KOPT-K1 (cell line): ENCODE measurements around the gene HES5.

Experiments used
- H3K27ac ChIP-seq: fragments of 200-600 bp; sonication (generic); 2 replicates; pipeline ENCODE4 v1.5.1; 2016; ENCODE audit warnings: antibody characterized with exemption, mild to moderate bottlenecking, low read depth, low read length; ENCODE audit not compliant: poor library complexity, severe bottlenecking
- H3K36me3 ChIP-seq: fragments of 200-600 bp; sonication (generic); 2 replicates; pipeline ENCODE4 v1.5.1; 2017; ENCODE audit warnings: antibody characterized with exemption, mild to moderate bottlenecking, low read length, moderate library complexity; ENCODE audit not compliant: insufficient read depth
- H3K9me3 ChIP-seq: fragments of 200-600 bp; sonication (generic); 2 replicates; pipeline ENCODE4 v1.5.1; 2017; ENCODE audit warnings: antibody characterized with exemption, low read length, mild to moderate bottlenecking; ENCODE audit not compliant: insufficient read depth, poor library complexity, severe bottlenecking

Gene HES5

DNA sequence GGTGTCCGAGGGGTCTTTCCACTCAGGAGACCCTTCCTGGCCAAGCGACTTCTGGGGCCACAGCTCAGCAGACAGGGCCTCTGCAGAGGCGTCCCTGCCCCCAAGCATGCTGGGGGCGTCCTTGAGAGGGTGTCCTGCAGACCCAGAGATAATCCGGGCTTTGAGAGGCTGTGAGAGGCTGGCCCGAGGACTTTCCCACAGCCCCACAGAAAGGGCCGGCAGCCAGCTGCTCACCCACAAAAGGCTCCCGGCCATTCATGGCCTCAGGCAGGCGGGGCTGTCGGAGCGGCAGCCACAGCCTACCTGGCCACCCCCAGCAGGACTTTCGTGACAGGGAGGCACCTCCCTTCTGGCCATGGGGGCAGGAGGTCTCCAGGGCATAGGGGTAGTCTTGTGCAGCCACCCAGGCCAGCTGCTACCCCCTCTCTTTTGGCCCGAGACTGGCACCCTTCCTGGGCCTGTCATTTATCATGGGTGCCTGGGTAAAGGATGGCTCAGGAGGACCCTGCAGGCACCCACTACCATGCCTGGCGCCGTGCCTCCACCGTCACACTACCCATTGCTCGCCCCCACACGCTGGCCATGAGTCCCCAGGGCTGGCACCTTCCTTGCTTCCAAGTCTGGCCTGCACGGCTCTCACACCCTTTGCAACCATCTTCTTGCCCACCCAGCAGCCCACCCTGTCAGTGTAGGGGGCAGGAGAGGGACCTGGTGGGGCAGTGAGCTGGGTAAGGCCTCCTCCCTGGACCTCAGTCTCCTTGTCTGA, 15.0 kb upstream of the HES5 start:
- H3K27ac ChIP-seq: peak overlapping the region; percentile 67
- no peaks in the 10 kb centered on the region for H3K36me3 ChIP-seq
- H3K9me3 ChIP-seq: no peaks in the 10 kb centered on the region

DNA sequence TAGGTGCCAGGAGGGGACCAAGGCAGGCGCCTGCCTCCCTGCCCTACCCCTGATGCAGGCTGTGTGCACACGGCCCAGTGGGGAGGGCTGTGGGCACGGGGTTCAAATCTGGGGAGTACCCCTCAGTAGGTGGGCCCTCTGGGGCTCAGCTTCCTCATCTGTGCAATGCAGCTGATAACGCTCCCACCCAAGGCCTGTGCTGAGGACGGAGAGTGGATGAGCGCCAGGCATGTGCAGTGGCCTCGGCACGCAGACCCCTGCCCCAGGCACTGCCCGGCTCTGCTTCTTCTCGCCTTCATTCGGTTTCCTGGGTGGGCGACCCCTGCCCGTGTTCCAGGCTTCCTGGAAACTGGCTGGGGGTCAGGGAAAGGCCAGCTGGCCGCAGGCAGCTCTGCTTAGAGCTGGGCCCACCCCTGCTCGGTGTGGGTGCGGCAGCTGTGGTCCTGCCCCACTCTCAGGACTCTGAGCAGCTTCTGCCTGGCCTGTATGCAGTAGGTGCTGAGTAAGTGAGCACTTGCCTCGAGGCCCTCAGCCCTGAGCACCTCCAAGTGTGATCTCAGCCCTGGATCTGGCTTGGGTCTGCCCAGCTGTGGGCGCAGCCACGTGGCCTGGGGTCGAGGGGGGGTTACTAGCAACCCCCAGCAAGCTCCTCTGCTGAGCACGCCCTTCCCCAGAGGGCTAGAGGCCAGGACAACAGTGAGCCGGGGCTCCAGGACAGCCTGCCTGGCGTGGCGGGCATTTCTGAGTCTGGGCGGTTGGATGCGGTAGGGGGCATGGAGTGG, 14.2 kb upstream of the HES5 start:
- Histone ChIP-seq H3K9me3 (no peaks in the 10 kb centered on the region), H3K36me3 (no peaks in the 10 kb centered on the region), H3K27ac (peak overlapping the region; percentile 67)

GRCh38 chr1:2543543-2544092, 13.6 kb upstream of the HES5 start:
- Histone ChIP-seq H3K36me3 (no peaks in the 10 kb centered on the region), H3K27ac (peak overlapping the region; percentile 67), H3K9me3 (no peaks in the 10 kb centered on the region)

GRCh38 chr1:2542246-2542915, 12.3 kb upstream of the HES5 start:
- peak overlapping the region; percentile 67 for H3K27ac ChIP-seq
- no peaks in the 10 kb centered on the region for H3K9me3 ChIP-seq
- H3K36me3 ChIP-seq: no peaks in the 10 kb centered on the region

DNA sequence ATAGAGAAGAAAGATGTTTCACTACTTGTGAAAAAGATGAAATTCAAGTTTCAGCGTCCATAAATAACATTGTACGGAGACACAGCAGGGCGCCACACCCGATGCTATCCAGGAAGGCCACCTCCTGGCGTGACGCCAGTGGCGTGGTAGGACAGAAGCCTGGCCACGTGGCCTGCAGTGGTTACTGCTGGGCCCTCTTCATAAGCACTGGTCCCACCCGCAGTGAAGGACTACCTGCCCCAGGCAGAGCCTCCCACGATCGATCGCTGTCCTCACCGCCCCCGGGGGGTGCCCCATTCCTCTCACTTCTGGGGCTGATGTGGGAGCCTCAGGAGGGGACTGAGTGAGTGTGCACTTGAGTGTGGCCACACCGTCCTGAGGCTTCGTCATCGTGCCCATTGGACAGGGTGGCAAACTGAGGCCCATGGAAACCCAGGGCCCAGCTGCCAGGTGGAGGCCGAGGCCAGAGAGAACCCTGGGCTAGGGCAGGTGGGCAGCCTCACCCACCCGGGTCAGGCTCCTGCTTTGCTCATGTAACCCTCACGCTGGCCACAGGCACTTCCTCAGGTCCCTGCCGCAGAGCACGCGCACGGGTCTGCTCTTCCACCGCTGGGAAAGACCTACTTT, 11.7 kb upstream of the HES5 start:
- peak overlapping the region; percentile 67 for H3K27ac ChIP-seq
- no peaks in the 10 kb centered on the region for H3K36me3 ChIP-seq
- no peaks in the 10 kb centered on the region for H3K9me3 ChIP-seq

- no peaks in the 10 kb centered on the region for H3K36me3 ChIP-seq
- no peaks in the 10 kb centered on the region for H3K9me3 ChIP-seq
- H3K27ac ChIP-seq: peak overlapping the region; percentile 67
Measured at GRCh38 chr1:2540816-2541492, 10.9 kb upstream of the HES5 start.

- Histone ChIP-seq H3K27ac (peak overlapping the region; percentile 67), H3K36me3 (no peaks in the 10 kb centered on the region), H3K9me3 (no peaks in the 10 kb centered on the region)
Measured at GRCh38 chr1:2539312-2539907, 9.3 kb upstream of the HES5 start.

DNA sequence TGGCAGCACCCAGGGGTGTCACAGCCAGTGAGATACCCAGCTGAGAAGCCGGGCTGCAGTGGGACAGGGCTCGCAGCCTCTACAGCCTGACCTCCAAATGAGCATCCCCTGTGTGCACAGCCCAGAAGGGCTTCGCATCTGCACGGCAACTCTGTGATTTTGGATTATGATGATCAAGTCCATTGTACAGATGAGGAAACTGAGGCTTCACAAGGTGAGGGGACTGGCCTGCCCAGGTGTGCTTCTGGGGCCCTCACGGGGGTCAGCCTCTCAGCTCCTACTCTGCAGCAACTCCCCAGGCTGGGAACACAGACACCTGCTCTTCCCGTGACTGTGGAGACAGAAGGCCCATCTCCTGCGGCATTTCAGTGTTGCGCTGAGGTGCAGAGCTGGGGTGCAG, 8.8 kb upstream of the HES5 start:
- Histone ChIP-seq H3K36me3 (no peaks in the 10 kb centered on the region), H3K27ac (no peak overlapping the region)

GRCh38 chr1:2538376-2538775, 8.3 kb upstream of the HES5 start:
- no peaks in the 10 kb centered on the region for H3K36me3 ChIP-seq
- H3K27ac ChIP-seq: no peak overlapping the region
- no peaks in the 10 kb centered on the region for H3K9me3 ChIP-seq

More for the DNA sequence above, 8.8 kb upstream of the HES5 start:
- no peaks in the 10 kb centered on the region for H3K9me3 ChIP-seq

DNA sequence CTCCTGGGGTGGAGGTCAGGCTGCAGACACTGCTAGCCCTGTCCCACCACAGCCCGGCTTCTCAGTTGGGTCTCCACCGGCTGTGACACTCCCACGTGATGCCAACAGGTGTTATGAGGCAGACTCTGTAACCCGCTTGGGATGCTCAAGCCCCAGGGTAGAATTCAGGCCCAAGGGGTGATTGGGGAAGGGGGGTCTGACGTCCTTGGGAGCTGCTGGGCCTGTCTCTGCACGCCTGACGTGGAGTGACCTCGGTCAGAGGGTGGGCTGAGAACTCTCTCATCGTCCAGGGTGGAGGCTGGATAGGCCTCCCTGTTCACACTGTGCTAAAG, 7.7 kb upstream of the HES5 start:
- H3K27ac ChIP-seq: no peak overlapping the region

DNA sequence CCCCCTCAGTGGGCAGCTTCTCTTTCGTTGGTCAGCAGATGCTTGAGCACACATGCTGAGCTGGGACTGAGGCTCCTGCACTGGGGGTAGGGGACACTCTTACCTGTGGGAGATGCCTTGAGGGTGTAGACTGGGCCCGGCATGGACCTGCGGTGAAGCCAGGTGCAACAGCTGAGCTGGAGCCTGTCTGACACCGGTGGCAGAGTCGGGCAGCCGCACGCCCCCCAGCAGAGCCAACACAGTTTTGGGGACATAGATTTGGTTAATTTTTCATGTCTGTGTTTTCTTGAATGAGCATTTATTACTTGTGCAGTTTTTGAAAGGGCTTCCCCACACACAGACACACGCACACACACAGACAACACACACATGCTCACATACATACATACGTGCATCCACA, 5.9 kb upstream of the HES5 start:
- Histone ChIP-seq H3K36me3 (no peaks in the 10 kb centered on the region), H3K27ac (no peak overlapping the region), H3K9me3 (no peaks in the 10 kb centered on the region)

More for the DNA sequence above, 7.7 kb upstream of the HES5 start:
- Histone ChIP-seq H3K36me3 (no peaks in the 10 kb centered on the region), H3K9me3 (no peaks in the 10 kb centered on the region)

- H3K36me3 ChIP-seq: no peaks in the 10 kb centered on the region
- H3K9me3 ChIP-seq: no peaks in the 10 kb centered on the region
- H3K27ac ChIP-seq: no peak overlapping the region
Measured at GRCh38 chr1:2535455-2535854, 5.4 kb upstream of the HES5 start.

- H3K9me3 ChIP-seq: no peaks in the 10 kb centered on the region
- no peaks in the 10 kb centered on the region for H3K36me3 ChIP-seq
- no peak overlapping the region for H3K27ac ChIP-seq
Measured at GRCh38 chr1:2534687-2535441, 4.8 kb upstream of the HES5 start.

- Histone ChIP-seq H3K27ac (no peak overlapping the region), H3K9me3 (no peaks in the 10 kb centered on the region), H3K36me3 (no peaks in the 10 kb centered on the region)
Measured at GRCh38 chr1:2534315-2534686, 4.2 kb upstream of the HES5 start.
